Osteoblast (primary cell): Measurements from ENCODE around the gene C5AR2. TPM values are rescaled to one million over a fixed set of nuclear protein-coding genes. Genes with fewer than 3 reads are reported as not detected.
A peak's percentile ranks its signal among the peaks of the same experiment; 100 is the strongest.
"Not testable (repeated sequence)": the region's sequence is repeated elsewhere in the genome, so short reads cannot be mapped to it uniquely, and the experiment has no call there.

Source experiments
- DNase-seq: peaks from one replicate; pipeline ENCODE4 v3.0.0; 2011; ENCODE audit warnings: low spot score, mixed read lengths; ENCODE audit not compliant: insufficient read length; ENCODE audit errors: missing footprints
- H2AFZ ChIP-seq: 2 replicates; pipeline ENCODE4 v1.6.0; 2011; ENCODE audit warnings: mild to moderate bottlenecking, low read length
- H3K27ac ChIP-seq: 2 replicates; pipeline ENCODE4 v1.5.1; 2011; ENCODE audit warnings: mild to moderate bottlenecking, low read depth, low read length, moderate library complexity
- H3K27me3 ChIP-seq: 2 replicates; pipeline ENCODE4 v1.6.0; 2012; ENCODE audit warnings: mild to moderate bottlenecking, control low read depth, inconsistent platforms, low read length, moderate library complexity; ENCODE audit not compliant: insufficient read depth
- H3K36me3 ChIP-seq: 2 replicates; pipeline ENCODE4 v1.5.1; 2011; ENCODE audit warnings: mild to moderate bottlenecking, low read length, control low read depth, moderate library complexity; ENCODE audit not compliant: insufficient read depth
- H3K4me1 ChIP-seq: 2 replicates; pipeline ENCODE4 v1.5.1; 2011; ENCODE audit warnings: mild to moderate bottlenecking, low read length, control low read depth, moderate library complexity; ENCODE audit not compliant: insufficient read depth
- H3K4me2 ChIP-seq: 2 replicates; pipeline ENCODE4 v1.6.0; 2011; ENCODE audit warnings: mild to moderate bottlenecking, low read length; ENCODE audit not compliant: insufficient read depth
- H3K4me3 ChIP-seq: fragments of 200-600 bp; sonication (generic); 3 replicates; pipeline ENCODE4 v1.5.1; 2012; ENCODE audit warnings: mild to moderate bottlenecking, low read length, inconsistent platforms; ENCODE audit not compliant: insufficient read depth
- H3K79me2 ChIP-seq: 2 replicates; pipeline ENCODE4 v1.6.0; 2012; ENCODE audit warnings: mild to moderate bottlenecking, low read length, control low read depth, inconsistent platforms; ENCODE audit not compliant: insufficient read depth
- H3K9me3 ChIP-seq: 2 replicates; pipeline ENCODE4 v1.5.1; 2011; ENCODE audit warnings: low read depth, low read length, control low read depth
- H4K20me1 ChIP-seq: 2 replicates; pipeline ENCODE4 v1.6.0; 2012; ENCODE audit warnings: mild to moderate bottlenecking, low read length, control low read depth; ENCODE audit not compliant: insufficient read depth
- CTCF ChIP-seq: IDR thresholded peaks from 2 replicates; pipeline ENCODE4 v1.5.1; 2011; ENCODE audit warnings: mild to moderate bottlenecking, low read depth, low read length, moderate library complexity; ENCODE audit errors: extremely low read depth
- total RNA-seq: library from RNA; depleted of rRNA; stranded (reverse); fragments of >200 nt; gene quantifications from 2 replicates; pipeline ENCODE4 v1.2.3, GENCODE V29; 2012

Gene C5AR2
- total RNA-seq, 1 donor: 2.5 TPM

- Histone ChIP-seq H3K4me2 (no peak overlapping the region), H4K20me1 (no peaks in the 10 kb centered on the region), H3K27ac (no peak overlapping the region), H3K27me3 (no peaks in the 10 kb centered on the region), H3K36me3 (no peaks in the 10 kb centered on the region), H3K9me3 (no peaks in the 10 kb centered on the region), H3K79me2 (peaks cover 3% of the 10 kb centered on the region), H3K4me1 (peaks cover 3% of the 10 kb centered on the region), H2AFZ (no peak overlapping the region), H3K4me3 (no peak overlapping the region)
- no peak for DNase-seq
- no peak for TF ChIP-seq CTCF
These were observed 12.4 kb downstream of the C5AR2 start for GRCh38 chr19:47344425-47344824.

- peaks cover 11% of the 10 kb centered on the region for H3K79me2 ChIP-seq
- not testable (repeated sequence) for H3K9me3 ChIP-seq, H4K20me1 ChIP-seq, H3K4me1 ChIP-seq, H3K4me2 ChIP-seq, H2AFZ ChIP-seq, DNase-seq, H3K4me3 ChIP-seq, H3K36me3 ChIP-seq, H3K27ac ChIP-seq, H3K27me3 ChIP-seq
These were observed 14.0 kb downstream of the C5AR2 start for GRCh38 chr19:47346024-47346423.

GRCh38 chr19:47348819-47349795 lies 17.1 kb downstream of the C5AR2 start, which contains the start of gene DHX34:
DHX34 (plus strand) TSS chr19:47349315; CDS start chr19:47353031, 3,716 bp downstream.
- Histone ChIP-seq H3K4me3 (peak within 1 kb of the TSS; percentile 80), H3K4me1 (peaks cover 9% of the 10 kb centered on the region), H3K79me2 (peaks cover 32% of the 10 kb centered on the region), H3K9me3 (no peaks in the 10 kb centered on the region), H3K27me3 (no peaks in the 10 kb centered on the region), H3K36me3 (peaks cover 13% of the 10 kb centered on the region), H2AFZ (peak within 1 kb of the TSS; percentile 89), H3K27ac (peak within 1 kb of the TSS; percentile 54), H3K4me2 (peak within 1 kb of the TSS; percentile 99), H4K20me1 (peaks cover under 1% of the 10 kb centered on the region)
- DNase-seq: peak; percentile 99
- peak; percentile 99 for TF ChIP-seq CTCF

- Histone ChIP-seq H4K20me1 (peaks cover 3% of the 10 kb centered on the region), H3K27me3 (no peaks in the 10 kb centered on the region), H3K9me3 (no peaks in the 10 kb centered on the region), H2AFZ (no peak overlapping the region), H3K27ac (no peak overlapping the region), H3K4me2 (no peak overlapping the region), H3K4me3 (no peak overlapping the region), H3K4me1 (peaks cover 9% of the 10 kb centered on the region), H3K79me2 (peaks cover 38% of the 10 kb centered on the region), H3K36me3 (peaks cover 26% of the 10 kb centered on the region)
- peak; percentile 25 for DNase-seq
- TF ChIP-seq CTCF: no peak
These were observed 18.7 kb downstream of the C5AR2 start for GRCh38 chr19:47350630-47351029.
